Parathyroid adenoma (tissue), 2 donors: ENCODE data around the gene PGLYRP4.
"Not testable (repeated sequence)": the region's sequence is repeated elsewhere in the genome, so short reads cannot be mapped to it uniquely, and the experiment has no call there.

Experiments
- H2AFZ ChIP-seq: fragments of 300-600 bp; sonication (generic); one replicate; pipeline ENCODE4 v1.7.0; 2017; ENCODE audit warnings: antibody characterized with exemption, mild to moderate bottlenecking
- H3K27ac ChIP-seq: fragments of 300-600 bp; sonication (generic); one replicate; pipeline ENCODE4 v1.7.0; 2017
- H3K27me3 ChIP-seq: fragments of 300-600 bp; sonication (generic); one replicate; pipeline ENCODE4 v1.7.0; 2017; ENCODE audit warnings: low read length; ENCODE audit not compliant: control insufficient read depth, insufficient read depth
- H3K36me3 ChIP-seq: fragments of 300-600 bp; sonication (generic); one replicate; pipeline ENCODE4 v1.7.0; 2017; ENCODE audit warnings: low read length; ENCODE audit not compliant: control insufficient read depth, insufficient read depth
- H3K4me1 ChIP-seq: fragments of 300-600 bp; sonication (generic); one replicate; pipeline ENCODE4 v1.7.0; 2017; ENCODE audit warnings: control low read depth
- H3K4me2 ChIP-seq: fragments of 300-600 bp; sonication (generic); one replicate; pipeline ENCODE4 v1.7.0; 2017; ENCODE audit warnings: low read length
- H3K4me3 ChIP-seq: fragments of 300-600 bp; sonication (generic); one replicate; pipeline ENCODE4 v1.7.0; 2017; ENCODE audit warnings: low read depth, low read length
- H3K79me2 ChIP-seq: fragments of 300-600 bp; sonication (generic); one replicate; pipeline ENCODE4 v1.7.0; 2017; ENCODE audit warnings: control low read depth
- H3K9ac ChIP-seq: fragments of 300-600 bp; sonication (generic); one replicate; pipeline ENCODE4 v1.7.0; 2017; ENCODE audit warnings: mild to moderate bottlenecking
- H3K9me3 ChIP-seq: fragments of 300-600 bp; sonication (generic); one replicate; pipeline ENCODE4 v1.7.0; 2017; ENCODE audit warnings: low read length; ENCODE audit not compliant: control insufficient read depth
- CTCF ChIP-seq: fragments of 300-600 bp; sonication (generic); IDR thresholded peaks from one replicate; pipeline ENCODE4 v1.7.0; 2017; ENCODE audit warnings: antibody characterized with exemption, mild to moderate bottlenecking
- donor health status: primary hyperparathyroidism.

PGLYRP4 gene

GRCh38 chr1:153314388-153314787 is 34.3 kb downstream of the PGLYRP4 start:
- not testable (repeated sequence) for H3K27ac ChIP-seq, H3K9me3 ChIP-seq, H3K27me3 ChIP-seq, H2AFZ ChIP-seq, H3K4me3 ChIP-seq, H3K4me1 ChIP-seq, H3K4me2 ChIP-seq, H3K79me2 ChIP-seq, H3K9ac ChIP-seq, H3K36me3 ChIP-seq

GRCh38 chr1:153313288-153313687 is 35.4 kb downstream of the PGLYRP4 start:
- Histone ChIP-seq H3K4me2 (no peak overlapping the region), H3K27me3 (no peaks in the 10 kb centered on the region), H3K27ac (no peak overlapping the region), H3K4me1 (no peaks in the 10 kb centered on the region), H3K36me3 (no peaks in the 10 kb centered on the region), H3K9me3 (no peaks in the 10 kb centered on the region), H3K9ac (no peak overlapping the region), H2AFZ (no peak overlapping the region), H3K79me2 (no peaks in the 10 kb centered on the region), H3K4me3 (no peak overlapping the region)
- TF ChIP-seq CTCF: no peak

GRCh38 chr1:153312570-153313186 is 36.0 kb downstream of the PGLYRP4 start, which contains the start of gene PGLYRP3:
Gene PGLYRP3, minus strand, starts transcription at chr1:153312952. Its CDS starts 2,287 bp downstream, at chr1:153310665.
- H3K4me3 ChIP-seq: no peak within 1 kb of the TSS
- no peak within 1 kb of the TSS for H2AFZ ChIP-seq
- H3K9ac ChIP-seq: no peak within 1 kb of the TSS
- H3K79me2 ChIP-seq: no peaks in the 10 kb centered on the region
- no peak for TF ChIP-seq CTCF
- no peaks in the 10 kb centered on the region for H3K27me3 ChIP-seq
- no peaks in the 10 kb centered on the region for H3K4me1 ChIP-seq
- H3K27ac ChIP-seq: no peak within 1 kb of the TSS
- H3K36me3 ChIP-seq: no peaks in the 10 kb centered on the region
- H3K9me3 ChIP-seq: no peaks in the 10 kb centered on the region
- no peak within 1 kb of the TSS for H3K4me2 ChIP-seq

GRCh38 chr1:153310526-153310925 is 38.1 kb downstream of the PGLYRP4 start:
- TF ChIP-seq CTCF: no peak
- Histone ChIP-seq H3K4me1 (no peaks in the 10 kb centered on the region), H2AFZ (no peak overlapping the region), H3K9ac (no peak overlapping the region), H3K36me3 (no peaks in the 10 kb centered on the region), H3K9me3 (no peaks in the 10 kb centered on the region), H3K27ac (no peak overlapping the region), H3K4me3 (no peak overlapping the region), H3K27me3 (no peaks in the 10 kb centered on the region), H3K79me2 (no peaks in the 10 kb centered on the region), H3K4me2 (no peak overlapping the region)

GRCh38 chr1:153309441-153309840 is 39.2 kb downstream of the PGLYRP4 start:
- H3K79me2 ChIP-seq: no peaks in the 10 kb centered on the region
- H3K27ac ChIP-seq: no peak overlapping the region
- H3K4me1 ChIP-seq: no peaks in the 10 kb centered on the region
- H3K27me3 ChIP-seq: no peaks in the 10 kb centered on the region
- no peak for TF ChIP-seq CTCF
- no peak overlapping the region for H3K9ac ChIP-seq
- H3K4me3 ChIP-seq: no peak overlapping the region
- no peaks in the 10 kb centered on the region for H3K36me3 ChIP-seq
- no peak overlapping the region for H2AFZ ChIP-seq
- H3K9me3 ChIP-seq: no peaks in the 10 kb centered on the region
- H3K4me2 ChIP-seq: no peak overlapping the region
